Measurements from ENCODE around the gene ERG. TPM values are rescaled to one million over a fixed set of nuclear protein-coding genes. Genes with fewer than 3 reads are reported as not detected.

ERG gene
- total RNA-seq, 1 experiment from 2014 or later: not detected

DNA sequence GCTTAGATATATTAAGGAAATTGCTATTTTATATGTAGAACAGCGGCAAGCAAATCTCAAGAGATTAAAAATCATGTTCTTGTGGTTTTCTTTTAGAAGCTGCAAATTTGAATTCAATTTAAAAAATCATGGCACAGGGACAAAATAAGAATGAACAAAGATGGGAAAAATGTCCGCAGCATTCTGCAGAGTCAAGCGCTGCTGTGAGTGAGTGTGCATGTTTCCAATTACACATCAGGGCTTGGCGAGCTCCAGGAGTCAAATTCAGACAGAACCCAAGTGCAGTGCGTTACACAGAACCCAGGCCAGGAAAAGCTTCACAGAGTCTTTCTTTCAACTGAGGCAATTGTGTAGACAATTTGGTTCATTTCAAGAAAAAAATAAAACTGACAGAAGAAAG is 33.3 kb upstream of the ERG start:
- Mint-ChIP-seq H3K27ac (ENCODE audit: unreplicated experiment) (no peak overlapping the region), H3K4me1 (ENCODE audit: low read depth, unreplicated experiment) (no peaks in the 10 kb centered on the region), H3K27me3 (ENCODE audit: insufficient read depth, unreplicated experiment) (peaks cover 2% of the 10 kb centered on the region), H3K36me3 (ENCODE audit: insufficient read depth, unreplicated experiment) (no peaks in the 10 kb centered on the region), H3K4me3 (ENCODE audit: unreplicated experiment) (no peak overlapping the region), H3K9me3 (ENCODE audit: unreplicated experiment) (no peaks in the 10 kb centered on the region)
- POLR2A ChIA-PET: no interaction called here
- no peaks in the 10 kb centered on the region for H3K27me3 ChIP-seq (replicated peaks; ENCODE audit: control insufficient read depth, insufficient read depth, low read length)
- no peaks in the 10 kb centered on the region for H3K9me3 ChIP-seq
- no TSS peak for BruUV-seq (replicated peaks)
- TF ChIP-seq, protein P1, sequence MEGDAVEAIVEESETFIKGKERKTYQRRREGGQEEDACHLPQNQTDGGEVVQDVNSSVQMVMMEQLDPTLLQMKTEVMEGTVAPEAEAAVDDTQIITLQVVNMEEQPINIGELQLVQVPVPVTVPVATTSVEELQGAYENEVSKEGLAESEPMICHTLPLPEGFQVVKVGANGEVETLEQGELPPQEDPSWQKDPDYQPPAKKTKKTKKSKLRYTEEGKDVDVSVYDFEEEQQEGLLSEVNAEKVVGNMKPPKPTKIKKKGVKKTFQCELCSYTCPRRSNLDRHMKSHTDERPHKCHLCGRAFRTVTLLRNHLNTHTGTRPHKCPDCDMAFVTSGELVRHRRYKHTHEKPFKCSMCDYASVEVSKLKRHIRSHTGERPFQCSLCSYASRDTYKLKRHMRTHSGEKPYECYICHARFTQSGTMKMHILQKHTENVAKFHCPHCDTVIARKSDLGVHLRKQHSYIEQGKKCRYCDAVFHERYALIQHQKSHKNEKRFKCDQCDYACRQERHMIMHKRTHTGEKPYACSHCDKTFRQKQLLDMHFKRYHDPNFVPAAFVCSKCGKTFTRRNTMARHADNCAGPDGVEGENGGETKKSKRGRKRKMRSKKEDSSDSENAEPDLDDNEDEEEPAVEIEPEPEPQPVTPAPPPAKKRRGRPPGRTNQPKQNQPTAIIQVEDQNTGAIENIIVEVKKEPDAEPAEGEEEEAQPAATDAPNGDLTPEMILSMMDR (IDR thresholded peaks at IDR 0.05; ENCODE audit: insufficient read depth in 1 of 2, low read depth in 1 of 2, low read length in 1 of 2, severe bottlenecking in 1 of 2, unreplicated experiment in 1 of 2): no peak
- intact Hi-C loops (cut with micrococcal nuclease; ENCODE audit: unreplicated experiment): no loop called here
- H3K4me3 ChIP-seq (ENCODE audit: low read depth, low read length): no peak overlapping the region
- no peaks in the 10 kb centered on the region for H3K4me1 ChIP-seq
- CTCF ChIA-PET: no interaction called here
- DNase-seq: no peak
- H3K36me3 ChIP-seq (ENCODE audit: control insufficient read depth, insufficient read depth, low read length): no peaks in the 10 kb centered on the region

DNA sequence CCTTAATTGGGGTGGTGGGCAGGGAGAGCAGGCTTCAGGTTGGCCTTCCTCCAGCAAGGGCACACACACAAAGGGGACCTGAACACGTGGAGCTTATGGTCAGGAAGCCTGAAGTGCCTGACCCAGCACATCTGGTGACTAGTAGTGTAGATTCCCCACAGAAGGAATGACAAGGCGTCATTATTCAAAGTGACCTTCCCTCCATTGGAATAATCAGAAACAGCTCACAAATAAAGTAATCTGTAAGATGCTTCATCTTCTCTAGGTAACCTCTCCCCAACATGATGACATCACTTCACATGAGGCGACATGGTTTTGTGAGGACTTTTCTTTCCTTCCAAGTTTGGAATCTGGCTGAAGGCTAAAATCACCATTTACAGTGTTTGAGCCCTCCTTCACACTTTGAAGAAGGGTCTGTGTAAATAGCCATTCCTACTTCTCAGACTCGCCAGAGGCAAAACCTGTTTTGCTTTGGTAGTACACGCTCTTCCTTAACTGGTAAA is 32.8 kb upstream of the ERG start:
- Histone ChIP-seq H3K27me3 (replicated peaks; ENCODE audit: control insufficient read depth, insufficient read depth, low read length) (no peaks in the 10 kb centered on the region), H3K4me3 (ENCODE audit: low read depth, low read length) (no peak overlapping the region), H3K36me3 (ENCODE audit: control insufficient read depth, insufficient read depth, low read length) (no peaks in the 10 kb centered on the region), H3K9me3 (no peaks in the 10 kb centered on the region), H3K4me1 (no peaks in the 10 kb centered on the region)
- POLR2A ChIA-PET: no interaction called here
- Mint-ChIP-seq H3K4me3 (ENCODE audit: unreplicated experiment) (no peak overlapping the region), H3K27ac (ENCODE audit: unreplicated experiment) (no peak overlapping the region), H3K9me3 (ENCODE audit: unreplicated experiment) (no peaks in the 10 kb centered on the region), H3K4me1 (ENCODE audit: low read depth, unreplicated experiment) (no peaks in the 10 kb centered on the region), H3K27me3 (ENCODE audit: insufficient read depth, unreplicated experiment) (peaks cover 2% of the 10 kb centered on the region), H3K36me3 (ENCODE audit: insufficient read depth, unreplicated experiment) (no peaks in the 10 kb centered on the region)
- no peak for DNase-seq
- intact Hi-C loops (cut with micrococcal nuclease; ENCODE audit: unreplicated experiment): no loop called here
- TF ChIP-seq, protein P1 (IDR thresholded peaks at IDR 0.05; ENCODE audit: insufficient read depth in 1 of 2, low read depth in 1 of 2, low read length in 1 of 2, severe bottlenecking in 1 of 2, unreplicated experiment in 1 of 2): no peak
- no TSS peak for BruUV-seq (replicated peaks)
- CTCF ChIA-PET: no interaction called here

DNA sequence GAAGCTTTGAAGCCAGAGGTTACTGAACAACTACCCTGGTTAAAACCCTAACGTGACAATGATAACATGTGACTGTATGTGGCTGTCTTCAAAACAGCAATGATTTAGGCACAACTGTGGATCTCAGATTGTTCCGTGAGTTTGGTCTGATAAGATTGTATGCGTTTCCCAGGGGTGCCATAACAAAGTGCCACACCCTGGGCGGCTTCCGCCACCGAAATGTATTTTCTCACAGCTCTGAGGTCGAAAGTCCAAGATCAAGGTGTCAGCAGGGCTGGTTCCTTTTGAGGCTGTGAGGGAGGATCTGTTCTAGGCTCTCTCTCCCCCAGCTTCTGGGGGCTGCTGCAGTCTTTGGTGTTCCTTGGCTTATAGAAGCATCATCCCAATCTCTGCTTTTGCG is 29.5 kb upstream of the ERG start:
- Mint-ChIP-seq H3K4me1 (ENCODE audit: low read depth, unreplicated experiment) (no peaks in the 10 kb centered on the region), H3K36me3 (ENCODE audit: insufficient read depth, unreplicated experiment) (no peaks in the 10 kb centered on the region), H3K4me3 (ENCODE audit: unreplicated experiment) (no peak overlapping the region), H3K27me3 (ENCODE audit: insufficient read depth, unreplicated experiment) (peaks cover 5% of the 10 kb centered on the region), H3K27ac (ENCODE audit: unreplicated experiment) (no peak overlapping the region), H3K9me3 (ENCODE audit: unreplicated experiment) (no peaks in the 10 kb centered on the region)
- no TSS peak for BruUV-seq (replicated peaks)
- H3K9me3 ChIP-seq: no peaks in the 10 kb centered on the region
- intact Hi-C loops (cut with micrococcal nuclease; ENCODE audit: unreplicated experiment): no loop called here
- no peaks in the 10 kb centered on the region for H3K4me1 ChIP-seq
- TF ChIP-seq, protein P1 (IDR thresholded peaks at IDR 0.05; ENCODE audit: insufficient read depth in 1 of 2, low read depth in 1 of 2, low read length in 1 of 2, severe bottlenecking in 1 of 2, unreplicated experiment in 1 of 2): no peak
- H3K4me3 ChIP-seq (ENCODE audit: low read depth, low read length): no peak overlapping the region
- DNase-seq: peak in 1 of 2 experiments; percentile 5
- H3K36me3 ChIP-seq (ENCODE audit: control insufficient read depth, insufficient read depth, low read length): no peaks in the 10 kb centered on the region
- CTCF ChIA-PET: interaction anchor here (0.7 kb wide), 1 partner anchor 20 kb away, joined by 3 read pairs; no protein-coding TSS in a partner anchor
- H3K27me3 ChIP-seq (replicated peaks; ENCODE audit: control insufficient read depth, insufficient read depth, low read length): no peaks in the 10 kb centered on the region
- POLR2A ChIA-PET: no interaction called here
